Subcutaneous abdominal adipose tissue (tissue), 5 donors: Measurements from ENCODE around the gene RPA3.

Source experiments
- H3K27ac ChIP-seq: one replicate; pipeline ENCODE4 v1.7.0; 2013; ENCODE audit warnings: low read depth, mild to moderate bottlenecking, inconsistent platforms, low read length, moderate library complexity
- H3K27me3 ChIP-seq, 5 donors: one replicate each; pipeline ENCODE4 v1.7.0; 2013; ENCODE audit warnings: low read length in 5 of 5, inconsistent platforms in 1 of 5; ENCODE audit not compliant: control insufficient read depth in 5 of 5, insufficient read depth in 4 of 5
- H3K36me3 ChIP-seq, 5 donors: one replicate each; pipeline ENCODE4 v1.7.0; 2013; ENCODE audit warnings: low read length in 5 of 5; ENCODE audit not compliant: control insufficient read depth in 5 of 5, insufficient read depth in 5 of 5
- H3K4me1 ChIP-seq, 5 donors: one replicate each; pipeline ENCODE4 v1.7.0; 2013; ENCODE audit warnings: low read length in 5 of 5, mild to moderate bottlenecking in 3 of 5, moderate library complexity in 1 of 5; ENCODE audit not compliant: control insufficient read depth in 5 of 5, insufficient read depth in 5 of 5
- H3K4me3 ChIP-seq, 5 donors: one replicate each; pipeline ENCODE4 v1.7.0; 2013; ENCODE audit warnings: low read length in 5 of 5, low read depth in 1 of 5
- H3K9ac ChIP-seq, 5 donors: one replicate each; pipeline ENCODE4 v1.7.0; 2013; ENCODE audit warnings: low read length in 5 of 5, mild to moderate bottlenecking in 4 of 5, moderate library complexity in 3 of 5
- H3K9me3 ChIP-seq, 5 donors: one replicate each; pipeline ENCODE4 v1.7.0; 2013; ENCODE audit warnings: low read length in 5 of 5; ENCODE audit not compliant: control insufficient read depth in 5 of 5
- donor health status: healthy.
- donor health status: healthy.
- donor health status: healthy.
- donor health status: healthy.
- donor health status: healthy.

The RPA3 gene

DNA sequence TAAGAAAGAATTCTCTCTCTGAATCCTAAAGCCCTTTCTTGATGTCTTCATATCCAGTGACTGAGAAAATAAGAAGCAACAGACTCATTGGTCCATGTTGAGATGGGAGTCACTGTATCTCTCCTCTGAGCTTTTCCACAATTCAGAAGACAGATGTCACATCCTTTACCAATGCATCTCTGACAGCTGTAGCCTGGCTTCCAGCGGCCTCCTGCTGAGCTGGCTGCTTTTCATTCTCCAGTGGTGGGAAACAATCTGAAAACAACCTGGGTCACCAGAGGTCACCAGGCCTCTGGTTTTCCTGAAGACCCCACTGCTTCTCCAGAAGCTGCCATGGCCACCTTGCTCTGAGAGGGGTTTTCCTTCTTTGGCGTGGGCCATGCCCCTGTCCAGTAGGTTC is 18.3 kb upstream of the RPA3 start:
- Histone ChIP-seq H3K27ac (no peak overlapping the region), H3K9ac (no peak overlapping the region), H3K27me3 (no peaks in the 10 kb centered on the region), H3K9me3 (no peaks in the 10 kb centered on the region), H3K4me1 (peaks cover 0 to 10% (median 1%) of the 10 kb centered on the region in 5 donors), H3K4me3 (no peak overlapping the region), H3K36me3 (no peaks in the 10 kb centered on the region)

- Histone ChIP-seq H3K27ac (no peak overlapping the region), H3K36me3 (no peaks in the 10 kb centered on the region), H3K9ac (no peak overlapping the region), H3K4me3 (no peak overlapping the region), H3K4me1 (peaks cover 0 to 10% (median 2%) of the 10 kb centered on the region in 5 donors), H3K27me3 (no peaks in the 10 kb centered on the region), H3K9me3 (no peaks in the 10 kb centered on the region)
Observed at GRCh38 chr7:7732621-7733281, 14.3 kb upstream of the RPA3 start.

DNA sequence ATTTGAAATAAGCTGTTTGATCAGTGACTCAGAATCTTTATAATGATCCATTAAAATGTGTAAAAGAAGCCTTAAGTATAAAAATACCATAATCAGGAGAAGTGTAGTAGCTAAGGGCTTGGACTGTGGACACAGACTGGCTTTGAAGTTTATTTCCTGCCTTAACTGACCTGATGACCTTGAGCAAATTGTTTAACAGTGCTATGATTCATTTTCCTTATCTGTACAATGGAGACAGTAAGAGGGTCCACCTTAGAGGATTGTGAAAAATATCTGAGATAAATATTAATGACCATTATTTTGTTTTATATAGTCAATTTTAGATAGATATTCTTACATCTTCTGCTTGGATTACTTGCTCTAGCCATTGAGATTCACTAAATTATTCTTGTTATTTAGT is 13.3 kb upstream of the RPA3 start:
- Histone ChIP-seq H3K9ac (no peak overlapping the region), H3K4me1 (peaks cover 0 to 10% (median 2%) of the 10 kb centered on the region in 5 donors), H3K27me3 (no peaks in the 10 kb centered on the region), H3K4me3 (no peak overlapping the region), H3K9me3 (no peaks in the 10 kb centered on the region), H3K36me3 (no peaks in the 10 kb centered on the region), H3K27ac (no peak overlapping the region)

GRCh38 chr7:7720750-7721621 is 2.6 kb upstream of the RPA3 start:
- Histone ChIP-seq H3K4me3 (no peak overlapping the region), H3K27me3 (no peaks in the 10 kb centered on the region), H3K36me3 (peaks cover 0 to 3% (median 0%) of the 10 kb centered on the region in 5 donors), H3K4me1 (peaks cover 0 to 3% (median 0%) of the 10 kb centered on the region in 5 donors), H3K9me3 (no peaks in the 10 kb centered on the region), H3K27ac (no peak overlapping the region), H3K9ac (no peak overlapping the region)

DNA sequence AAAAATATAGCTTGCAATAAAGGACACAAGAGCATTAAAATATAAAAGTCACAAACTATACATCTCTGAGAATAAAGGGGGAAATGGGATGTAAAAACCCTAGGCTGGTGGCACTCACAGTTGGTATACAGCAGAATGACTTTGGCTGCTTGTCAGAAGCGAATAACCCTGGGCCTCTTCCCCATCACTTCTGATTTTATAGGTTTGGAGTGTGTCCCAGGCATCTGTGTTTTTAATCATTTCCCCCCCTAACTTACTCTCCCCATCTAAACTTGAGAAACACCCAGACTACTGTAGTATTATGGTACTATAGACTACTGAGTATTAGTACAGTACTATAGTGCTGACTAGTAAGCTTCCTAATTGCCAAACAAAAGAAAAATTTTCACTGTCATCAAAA is 1.8 kb upstream of the RPA3 start:
- Histone ChIP-seq H3K4me1 (peaks cover 0 to 3% (median 0%) of the 10 kb centered on the region in 5 donors), H3K27ac (no peak overlapping the region), H3K27me3 (no peaks in the 10 kb centered on the region), H3K36me3 (peaks cover 0 to 3% (median 0%) of the 10 kb centered on the region in 5 donors), H3K9me3 (no peaks in the 10 kb centered on the region), H3K9ac (no peak overlapping the region), H3K4me3 (no peak overlapping the region)

- Histone ChIP-seq H3K27me3 (no peaks in the 10 kb centered on the region), H3K36me3 (peaks cover 0 to 3% (median 0%) of the 10 kb centered on the region in 5 donors)
Observed at GRCh38 chr7:7719236-7719635, 829 bp upstream of the RPA3 start.

GRCh38 chr7:7713730-7714129 is 4.7 kb downstream of the RPA3 start:
- H3K4me1 ChIP-seq: no peaks in the 10 kb centered on the region
- H3K27ac ChIP-seq: no peak overlapping the region
- H3K36me3 ChIP-seq: no peaks in the 10 kb centered on the region
- no peaks in the 10 kb centered on the region for H3K9me3 ChIP-seq
- H3K9ac ChIP-seq: no peak overlapping the region
- no peak overlapping the region for H3K4me3 ChIP-seq
- H3K27me3 ChIP-seq: no peaks in the 10 kb centered on the region

More at GRCh38 chr7:7719236-7719635, 829 bp upstream of the RPA3 start:
- Histone ChIP-seq H3K9me3 (no peaks in the 10 kb centered on the region), H3K4me1 (peaks cover 0 to 3% (median 0%) of the 10 kb centered on the region in 5 donors), H3K4me3 (no peak overlapping the region), H3K27ac (no peak overlapping the region), H3K9ac (no peak overlapping the region)

DNA sequence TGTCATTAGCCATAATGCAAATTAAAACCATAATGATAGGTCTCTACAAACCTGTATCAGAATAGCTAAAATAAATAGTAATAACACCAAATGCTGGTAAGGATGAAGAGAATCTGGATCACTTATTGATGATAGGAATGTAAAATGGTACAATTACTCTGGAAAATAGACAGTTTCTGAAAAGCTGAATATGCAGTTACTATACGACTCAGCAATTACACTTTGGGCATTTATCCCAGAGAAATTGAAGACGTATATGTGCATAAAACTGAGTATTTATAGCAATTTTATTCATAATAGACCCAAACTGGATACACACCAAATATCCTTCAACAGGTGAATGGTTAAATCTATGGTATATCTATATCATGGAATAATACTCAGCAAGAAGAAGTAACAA is 7.9 kb downstream of the RPA3 start:
- Histone ChIP-seq H3K9me3 (no peaks in the 10 kb centered on the region), H3K9ac (no peak overlapping the region), H3K27me3 (no peaks in the 10 kb centered on the region), H3K4me3 (no peak overlapping the region), H3K36me3 (no peaks in the 10 kb centered on the region), H3K27ac (no peak overlapping the region), H3K4me1 (peaks cover 0 to 2% (median 0%) of the 10 kb centered on the region in 5 donors)

DNA sequence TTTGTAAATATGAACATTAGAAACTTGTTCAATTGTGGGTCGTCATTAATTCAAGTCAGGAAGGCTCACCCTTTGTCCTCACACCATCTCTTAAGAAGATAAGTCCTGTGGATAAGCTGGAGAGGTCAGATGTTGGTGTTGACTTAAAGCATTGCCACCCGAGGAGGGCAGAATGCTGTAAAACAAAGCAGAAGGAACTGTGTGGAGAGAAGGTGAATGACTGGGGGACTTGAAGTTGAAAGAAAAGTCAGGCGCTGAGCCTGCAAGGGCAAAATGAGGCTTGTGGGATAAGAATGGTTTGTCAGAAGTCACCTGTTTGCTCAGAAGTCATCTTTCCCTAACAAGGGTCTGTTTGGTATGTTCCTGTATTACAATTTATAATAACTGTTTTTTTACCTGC is 9.1 kb downstream of the RPA3 start:
- H3K4me3 ChIP-seq: no peak overlapping the region
- H3K9me3 ChIP-seq: no peaks in the 10 kb centered on the region
- H3K4me1 ChIP-seq: peaks cover 0 to 2% (median 0%) of the 10 kb centered on the region in 5 donors
- no peak overlapping the region for H3K9ac ChIP-seq
- no peaks in the 10 kb centered on the region for H3K27me3 ChIP-seq
- H3K27ac ChIP-seq: no peak overlapping the region
- H3K36me3 ChIP-seq: no peaks in the 10 kb centered on the region

DNA sequence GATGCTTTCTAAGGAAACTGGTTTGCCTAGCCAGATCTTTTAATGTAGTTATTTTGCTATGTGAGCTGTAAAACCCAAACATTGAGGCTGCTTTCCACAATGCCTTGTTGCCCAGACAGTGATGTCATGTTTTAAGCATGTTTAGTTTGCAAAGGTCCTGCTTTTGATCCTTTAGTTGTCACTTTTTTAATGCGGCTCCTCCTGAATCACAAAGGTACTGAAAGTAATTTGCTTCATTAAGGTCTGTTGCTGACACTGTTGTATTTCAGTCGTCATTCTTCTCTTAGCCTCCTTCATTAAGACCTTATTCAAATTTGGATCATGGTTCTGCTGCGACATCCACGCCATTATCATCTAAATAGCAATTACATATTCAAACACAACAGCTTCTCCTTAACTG is 10.6 kb downstream of the RPA3 start:
- H3K27ac ChIP-seq: no peak overlapping the region
- no peaks in the 10 kb centered on the region for H3K36me3 ChIP-seq
- H3K4me1 ChIP-seq: peaks cover 0 to 9% (median 1%) of the 10 kb centered on the region in 5 donors
- H3K9ac ChIP-seq: no peak overlapping the region
- H3K27me3 ChIP-seq: no peaks in the 10 kb centered on the region
- H3K9me3 ChIP-seq: no peaks in the 10 kb centered on the region
- H3K4me3 ChIP-seq: no peak overlapping the region
